ENCODE measurements around the gene TMEM121B.

The TMEM121B gene

DNA sequence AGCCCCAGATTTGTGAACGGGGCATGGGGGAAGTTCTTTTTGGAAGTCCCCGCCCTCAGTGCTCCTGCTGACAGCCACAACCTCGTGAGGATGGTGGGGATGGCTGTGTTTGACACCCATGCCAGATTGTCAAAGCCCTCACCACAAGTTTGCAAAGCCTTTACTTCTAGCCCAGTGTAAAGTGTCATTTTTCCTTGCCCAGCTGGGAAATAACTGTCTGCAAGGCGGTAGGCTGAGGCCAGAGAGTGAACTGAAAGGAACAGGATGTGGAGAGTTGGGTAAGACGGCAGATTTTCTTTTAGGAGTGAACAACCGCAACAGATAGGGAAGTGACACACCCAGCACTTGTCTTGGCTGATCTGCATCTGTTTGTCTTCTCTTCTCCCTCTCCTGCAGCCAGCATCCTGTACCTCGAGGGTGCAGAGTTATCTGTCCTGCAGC is 22.8 kb downstream of the TMEM121B start:
- H3K4me3 ChIP-seq (ENCODE audit: low read length) = no peak overlapping the region
- TF ChIP-seq ZNF274 (IDR thresholded peaks at IDR 0.05; ENCODE audit: low read depth, low read length) = no peak

DNA sequence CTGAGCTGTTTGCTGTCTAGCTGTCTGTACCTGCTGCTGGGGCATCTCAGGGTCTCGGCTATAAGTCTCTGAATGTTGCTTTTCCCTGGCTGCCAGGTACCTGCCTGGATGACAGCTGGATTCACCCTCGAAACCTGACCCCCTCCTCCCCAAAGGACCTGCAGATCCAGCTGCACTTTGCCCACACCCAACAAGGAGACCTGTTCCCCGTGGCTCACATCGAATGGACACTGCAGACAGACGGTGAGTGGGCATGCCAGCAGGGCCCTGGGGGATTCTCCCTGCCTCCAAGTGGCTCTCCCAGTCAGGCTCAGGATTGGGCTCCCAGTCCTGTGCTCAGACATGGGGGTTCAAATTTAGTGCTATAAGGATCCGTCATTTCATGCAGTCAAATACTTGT is 23.5 kb downstream of the TMEM121B start:
- H3K4me3 ChIP-seq (ENCODE audit: low read length) = no peak overlapping the region

DNA sequence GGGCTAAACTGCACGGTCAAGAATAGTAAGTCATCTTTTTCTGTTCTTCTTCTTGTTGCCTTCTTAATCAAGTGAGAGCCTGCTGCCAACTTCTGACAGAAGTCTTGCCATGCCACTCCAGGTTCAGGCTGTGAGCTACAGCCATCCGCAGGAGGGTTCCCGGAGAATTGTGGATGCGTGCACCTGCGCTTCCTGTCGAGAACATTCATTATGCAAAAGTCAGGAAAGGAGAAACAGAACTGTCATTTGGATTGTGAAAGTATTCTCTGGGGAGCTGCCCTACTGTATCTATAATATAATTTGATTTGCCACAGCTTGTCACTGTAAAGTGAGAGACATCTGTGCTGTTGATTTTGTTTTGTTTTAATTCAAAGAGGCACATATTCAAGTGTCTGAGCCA is 24.1 kb downstream of the TMEM121B start:
- no peak overlapping the region for H3K4me3 ChIP-seq (ENCODE audit: low read length)
- TF ChIP-seq ZNF274 (IDR thresholded peaks at IDR 0.05; ENCODE audit: low read depth, low read length) = no peak

More for the DNA sequence above, 23.5 kb downstream of the TMEM121B start:
- TF ChIP-seq ZNF274 (IDR thresholded peaks at IDR 0.05; ENCODE audit: low read depth, low read length) = no peak

DNA sequence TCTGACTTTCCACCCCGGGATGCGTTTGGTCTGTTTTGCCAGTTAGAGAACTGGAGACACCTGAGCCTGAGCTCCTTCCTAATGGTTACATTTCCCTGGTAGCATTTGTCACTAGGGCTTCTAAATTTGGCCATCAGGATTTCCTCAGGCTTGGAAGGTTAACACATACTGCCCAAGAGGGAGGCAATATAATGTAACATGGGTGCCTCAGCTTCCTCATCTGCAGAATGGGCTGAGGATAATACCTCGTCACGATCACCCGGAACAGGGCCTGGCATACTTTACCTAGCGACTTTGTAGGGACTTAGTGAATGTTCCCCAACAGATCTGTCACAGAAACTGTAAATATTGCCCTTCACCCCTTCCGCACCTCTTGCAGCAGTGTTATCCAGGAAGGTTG is 25.1 kb downstream of the TMEM121B start:
- TF ChIP-seq ZNF274 (IDR thresholded peaks at IDR 0.05; ENCODE audit: low read depth, low read length) = no peak
- no peak overlapping the region for H3K4me3 ChIP-seq (ENCODE audit: low read length)

DNA sequence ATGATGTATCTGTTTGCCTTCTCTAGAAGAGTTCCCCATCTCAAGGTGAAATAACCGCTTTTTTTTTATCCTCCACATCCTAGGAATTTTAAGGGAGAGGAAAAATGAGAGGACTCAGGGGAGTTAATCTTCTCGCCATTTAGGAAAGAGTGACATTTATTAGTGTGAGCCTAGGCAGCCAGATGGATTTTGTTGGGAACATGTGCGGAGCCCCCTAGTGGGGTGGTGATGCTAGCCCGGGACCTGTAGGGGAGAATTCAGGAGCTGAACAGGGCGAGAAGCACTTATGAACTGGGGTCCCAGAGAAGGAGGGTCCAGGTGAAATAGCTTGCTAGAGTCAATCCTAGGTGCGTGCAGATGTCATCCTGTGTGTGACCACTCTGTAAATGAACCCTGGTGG is 25.6 kb downstream of the TMEM121B start:
- TF ChIP-seq ZNF274 (IDR thresholded peaks at IDR 0.05; ENCODE audit: low read depth, low read length) = no peak

DNA sequence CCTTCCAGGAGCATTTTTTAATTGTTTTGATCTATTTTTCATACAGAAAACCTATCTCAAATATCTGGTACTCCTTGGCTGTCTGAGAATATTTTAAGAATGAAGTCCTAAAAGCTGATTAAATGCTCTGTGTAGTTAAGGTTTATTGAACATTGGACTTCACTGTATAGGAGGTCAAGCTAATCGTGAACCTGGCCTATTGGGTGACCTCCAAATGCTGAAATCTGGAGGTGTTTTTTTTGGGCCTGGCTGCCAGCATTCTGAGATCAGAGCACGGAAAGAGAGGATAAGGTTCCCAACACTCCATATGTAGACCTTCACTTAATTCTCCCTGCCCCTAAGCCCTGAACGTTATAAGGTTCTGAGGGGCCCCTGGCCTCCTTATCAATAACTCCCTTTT is 28.1 kb downstream of the TMEM121B start:
- H3K4me3 ChIP-seq (ENCODE audit: low read length) = no peak overlapping the region
- TF ChIP-seq ZNF274 (IDR thresholded peaks at IDR 0.05; ENCODE audit: low read depth, low read length) = no peak

More for the DNA sequence above, 25.6 kb downstream of the TMEM121B start:
- no peak overlapping the region for H3K4me3 ChIP-seq (ENCODE audit: low read length)

DNA sequence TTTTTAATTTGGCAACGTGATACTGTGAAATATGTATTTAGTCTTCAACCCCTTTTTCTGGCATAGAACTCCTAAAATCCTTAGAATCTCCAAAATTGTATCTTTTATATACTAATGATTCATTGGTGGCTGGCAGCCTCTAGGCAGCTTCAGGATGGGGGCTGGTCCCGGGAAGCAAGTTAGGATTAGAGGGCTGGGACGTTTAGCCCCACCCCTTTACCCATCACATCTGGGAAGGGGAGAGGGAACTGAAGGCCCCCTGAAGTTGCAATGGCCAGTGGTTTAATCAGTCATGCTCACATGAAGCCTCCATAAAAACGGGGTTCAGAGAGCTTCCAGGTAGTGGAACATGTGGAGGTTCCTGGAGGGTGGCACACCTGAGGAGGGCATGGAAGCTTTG is 29.3 kb downstream of the TMEM121B start:
- H3K4me3 ChIP-seq (ENCODE audit: low read length) = no peak overlapping the region
- no peak for TF ChIP-seq ZNF274 (IDR thresholded peaks at IDR 0.05; ENCODE audit: low read depth, low read length)

DNA sequence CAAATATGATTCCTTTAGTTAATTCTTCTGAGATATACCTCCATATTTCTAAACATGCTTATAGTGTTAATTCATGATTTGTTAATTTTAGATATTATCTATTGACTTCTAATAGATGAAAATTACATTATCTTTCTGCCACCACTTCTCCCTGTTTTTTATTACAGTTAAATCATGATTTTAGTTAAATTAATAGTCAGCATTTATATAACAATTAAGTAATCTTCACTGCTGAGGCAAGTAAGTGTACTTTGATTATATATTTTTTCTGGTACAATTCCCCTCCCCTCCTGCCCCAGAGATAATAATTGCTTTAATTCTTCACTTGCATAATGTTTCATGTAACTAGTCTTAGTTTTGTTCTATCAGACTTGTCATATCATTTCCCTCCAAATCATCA is 30.6 kb downstream of the TMEM121B start:
- H3K4me3 ChIP-seq (ENCODE audit: low read length) = no peak overlapping the region
- TF ChIP-seq ZNF274 (IDR thresholded peaks at IDR 0.05; ENCODE audit: low read depth, low read length) = no peak

DNA sequence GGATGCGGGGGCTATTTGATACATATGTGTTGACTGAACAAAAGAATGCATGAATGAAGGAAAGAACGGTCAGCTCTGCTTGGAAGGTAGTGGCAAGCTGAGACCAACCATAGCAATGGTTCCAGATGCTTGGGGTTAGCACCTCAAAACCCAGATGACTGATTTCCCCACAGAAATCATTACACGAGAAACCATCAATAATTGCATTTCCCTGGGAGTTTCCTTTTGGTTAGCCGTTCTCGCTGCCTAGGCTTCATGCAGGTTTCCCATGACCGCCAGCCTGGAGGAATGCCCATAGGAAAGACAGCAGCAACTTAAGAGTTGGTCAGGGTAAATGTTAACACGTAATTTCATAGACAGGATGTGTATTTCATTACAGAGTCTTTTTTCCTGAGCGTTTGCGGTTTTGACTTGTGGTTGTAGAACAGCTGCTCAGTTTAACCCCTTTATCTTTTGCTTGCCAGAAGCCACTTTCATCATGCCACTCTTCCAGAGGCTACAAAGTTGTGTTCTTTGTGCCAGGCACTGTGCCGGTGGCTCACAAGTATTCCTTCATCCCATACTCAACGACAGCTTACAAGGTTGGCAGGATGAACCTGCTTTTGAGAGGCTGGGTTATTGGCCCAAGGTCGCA is 33.5 kb downstream of the TMEM121B start:
- peak overlapping the region; percentile 41; the same call in 1 of the 2 replicates for H3K4me3 ChIP-seq (ENCODE audit: low read length)

DNA sequence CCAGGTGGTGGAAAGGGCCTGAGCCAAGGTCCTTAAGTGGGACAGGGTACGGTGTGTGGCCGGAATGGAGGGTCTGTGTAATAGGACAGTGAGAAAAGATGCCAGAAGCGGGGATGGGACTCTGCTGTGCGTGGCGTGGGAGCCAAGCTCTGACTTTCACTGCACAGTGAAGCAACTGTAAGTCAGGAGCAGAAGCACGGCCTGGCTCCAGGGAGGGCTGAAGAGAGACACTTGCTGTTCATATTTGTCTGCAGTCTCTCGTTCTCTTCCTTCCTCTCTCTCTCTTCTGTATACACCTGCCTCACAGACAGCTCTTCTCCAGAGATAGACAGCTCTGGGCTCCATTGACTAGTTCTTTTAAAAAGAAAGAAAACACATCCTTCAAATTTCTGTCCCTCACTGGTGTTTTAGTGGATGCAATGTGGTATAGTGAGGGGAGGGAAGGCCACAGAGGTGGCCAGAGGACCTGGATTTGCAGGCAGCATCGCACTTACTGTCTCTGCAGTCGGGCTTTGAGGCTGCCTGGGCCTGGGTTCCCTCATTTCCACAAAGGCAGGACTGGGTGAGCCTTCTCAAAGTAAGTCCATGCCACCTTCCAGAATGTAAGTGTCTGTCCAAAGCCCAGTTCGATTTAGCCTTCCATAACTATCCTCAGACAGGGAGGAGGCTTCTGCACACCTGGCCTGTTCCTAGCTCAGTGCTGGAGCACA is 34.2 kb downstream of the TMEM121B start:
- no peak for TF ChIP-seq ZNF274 (IDR thresholded peaks at IDR 0.05; ENCODE audit: low read depth, low read length)
- peak overlapping the region; percentile 21; the same call in 1 of the 2 replicates for H3K4me3 ChIP-seq (ENCODE audit: low read length)

More for the DNA sequence above, 33.5 kb downstream of the TMEM121B start:
- TF ChIP-seq ZNF274 (IDR thresholded peaks at IDR 0.05; ENCODE audit: low read depth, low read length) = no peak

DNA sequence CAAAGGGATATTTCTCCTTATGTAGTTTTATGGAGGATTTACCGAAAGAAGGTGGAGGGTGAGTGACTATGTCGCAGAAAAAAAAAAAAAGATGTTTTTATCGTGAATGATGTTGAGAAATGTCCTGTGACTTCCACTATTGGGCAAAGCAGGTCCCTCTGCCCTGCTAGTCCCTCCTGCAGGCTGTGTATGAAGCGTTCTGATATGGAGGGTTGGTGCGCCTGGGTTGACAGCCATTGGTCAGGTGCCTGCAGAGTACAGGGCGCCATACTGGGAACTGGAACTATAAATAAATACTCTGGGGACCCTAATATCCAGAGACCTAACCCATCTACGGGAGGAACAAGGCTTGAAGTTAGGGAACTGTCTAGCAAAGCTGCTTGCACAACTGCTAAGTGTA is 34.9 kb downstream of the TMEM121B start:
- peak overlapping the region; percentile 84; the same call in 1 of the 2 replicates for H3K4me3 ChIP-seq (ENCODE audit: low read length)
- TF ChIP-seq ZNF274 (IDR thresholded peaks at IDR 0.05; ENCODE audit: low read depth, low read length) = no peak

DNA sequence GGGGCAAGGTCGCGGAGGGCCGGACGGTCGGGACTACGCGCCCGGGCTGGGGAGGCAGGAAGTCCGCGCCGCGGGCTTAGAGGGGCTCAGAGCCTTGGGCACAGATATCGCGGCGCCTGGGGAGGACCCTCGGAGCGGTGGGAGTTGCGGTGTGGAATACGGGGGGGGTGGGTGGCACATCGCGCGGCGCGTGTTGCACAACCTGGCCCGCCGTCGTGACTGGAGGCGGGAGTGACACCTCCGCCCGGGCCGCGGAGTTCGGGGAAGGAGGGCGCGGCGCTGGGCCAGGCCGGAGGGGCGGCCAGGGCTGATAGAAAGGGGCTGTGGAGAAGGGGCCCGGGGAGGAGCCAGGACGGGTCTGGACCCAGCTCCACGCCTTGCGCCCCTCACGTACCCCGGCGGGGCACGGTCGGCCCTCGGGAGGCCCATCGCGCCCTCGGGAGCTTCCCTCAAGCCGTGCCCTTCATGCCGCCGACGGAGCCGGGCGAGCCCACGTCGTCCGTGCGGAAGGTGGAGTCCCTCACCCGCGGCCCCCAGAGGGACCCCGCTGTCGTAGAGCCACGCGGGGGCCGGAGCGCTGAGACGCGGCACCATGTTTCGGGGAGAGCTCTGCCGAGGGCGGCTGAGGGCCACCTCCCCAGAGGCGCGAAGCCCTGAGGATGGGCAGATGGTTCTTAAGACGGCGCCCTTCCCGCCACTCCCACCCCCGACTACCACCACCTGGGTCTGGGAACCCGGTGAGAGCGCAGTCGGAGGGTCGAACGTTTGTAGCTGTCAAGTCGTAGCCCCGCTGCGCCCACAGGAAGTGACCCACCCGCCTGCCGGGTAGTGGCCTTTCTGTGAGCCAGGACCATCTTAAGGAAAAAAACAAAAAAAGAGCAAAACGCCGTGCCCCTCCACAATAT is 35.6 kb downstream of the TMEM121B start:
- no peak for TF ChIP-seq ZNF274 (IDR thresholded peaks at IDR 0.05; ENCODE audit: low read depth, low read length)
- peak overlapping the region; percentile 84 for H3K4me3 ChIP-seq (ENCODE audit: low read length)

DNA sequence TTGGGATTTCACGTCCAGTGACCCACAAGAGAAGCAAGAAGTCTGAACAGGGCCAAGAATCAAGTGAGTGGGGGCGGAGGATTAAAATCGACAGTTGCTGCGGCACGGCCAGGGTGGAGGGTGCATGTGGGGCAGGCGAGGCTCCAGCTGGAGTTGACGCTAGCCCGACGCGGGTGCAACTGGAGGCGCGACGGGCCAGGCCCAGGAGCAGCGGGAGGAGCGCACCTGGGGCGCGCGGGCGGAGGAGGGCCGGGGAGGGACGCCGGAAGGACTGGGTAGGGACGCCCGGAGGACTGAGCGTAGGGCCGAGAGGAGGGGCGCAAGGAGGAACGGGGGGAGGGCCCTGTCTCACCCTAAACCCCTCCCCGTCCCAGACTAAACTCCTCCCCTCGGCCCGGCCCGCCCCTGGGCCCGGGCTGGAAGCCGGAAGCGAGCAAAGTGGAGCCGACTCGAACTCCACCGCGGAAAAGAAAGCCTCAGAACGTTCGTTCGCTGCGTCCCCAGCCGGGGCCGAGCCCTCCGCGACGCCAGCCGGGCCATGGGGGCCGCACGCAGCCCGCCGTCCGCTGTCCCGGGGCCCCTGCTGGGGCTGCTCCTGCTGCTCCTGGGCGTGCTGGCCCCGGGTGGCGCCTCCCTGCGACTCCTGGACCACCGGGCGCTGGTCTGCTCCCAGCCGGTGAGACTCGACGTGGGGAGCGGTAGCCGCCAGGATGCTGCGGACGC is 36.4 kb downstream of the TMEM121B start, which contains the start of gene IL17RA:
Gene IL17RA (plus strand): TSS at position 447 of the 723 bp plus-strand sequence. CDS start 92 bp downstream, at position 539.
- H3K4me3 ChIP-seq (ENCODE audit: low read length) = peak within 1 kb of the TSS; percentile 84
- TF ChIP-seq ZNF274 (IDR thresholded peaks at IDR 0.05; ENCODE audit: low read depth, low read length) = no peak
